Activated CD8-positive, alpha-beta memory T cell treated with anti-CD3 and anti-CD28 coated beads, Interleukin-2, amount 50 U/mL, for 24 hours (primary cell): ENCODE measurements around the gene PTCD1.
"Not testable (repeated sequence)": the region's sequence is repeated elsewhere in the genome, so short reads cannot be mapped to it uniquely, and the experiment has no call there.

ENCODE experiments used
- DNase-seq: peaks from one replicate; pipeline ENCODE4 v3.0.0-alpha.2; 2020; ENCODE audit errors: extremely low read depth

Gene PTCD1

GRCh38 chr7:99387912-99388311 lies 50.7 kb downstream of the PTCD1 start:
- DNase-seq: no peak

- not testable (repeated sequence) for DNase-seq
These were observed 51.4 kb downstream of the PTCD1 start for GRCh38 chr7:99387239-99387635.

- DNase-seq: no peak
These were observed 51.9 kb downstream of the PTCD1 start for GRCh38 chr7:99386584-99387238.

GRCh38 chr7:99385564-99385963 lies 53.0 kb downstream of the PTCD1 start:
- DNase-seq: no peak

GRCh38 chr7:99384523-99384922 lies 54.1 kb downstream of the PTCD1 start:
- no peak for DNase-seq

- no peak for DNase-seq
These were observed 54.7 kb downstream of the PTCD1 start for GRCh38 chr7:99383791-99384370.

- no peak for DNase-seq
These were observed 55.4 kb downstream of the PTCD1 start for GRCh38 chr7:99383203-99383602.

- DNase-seq: no peak
These were observed 56.9 kb downstream of the PTCD1 start for GRCh38 chr7:99381664-99382075.

GRCh38 chr7:99380823-99381663 lies 57.6 kb downstream of the PTCD1 start:
- DNase-seq: peak; percentile 82

- DNase-seq: no peak
These were observed 58.4 kb downstream of the PTCD1 start for GRCh38 chr7:99380032-99380822.

GRCh38 chr7:99379693-99380031 lies 58.9 kb downstream of the PTCD1 start:
- DNase-seq: not testable (repeated sequence)

- no peak for DNase-seq
These were observed 59.5 kb downstream of the PTCD1 start for GRCh38 chr7:99379043-99379577.

- DNase-seq: no peak
These were observed 63.4 kb downstream of the PTCD1 start for GRCh38 chr7:99375070-99375807.

- no peak for DNase-seq
These were observed 64.2 kb downstream of the PTCD1 start, which contains the start of gene ARPC1B for GRCh38 chr7:99374111-99375064. Gene ARPC1B (plus strand): TSS chr7:99374730. CDS start chr7:99385715, 10,985 bp downstream.

GRCh38 chr7:99373091-99374066 lies 65.2 kb downstream of the PTCD1 start:
- no peak for DNase-seq

GRCh38 chr7:99372275-99373090 lies 66.1 kb downstream of the PTCD1 start:
- no peak for DNase-seq

- DNase-seq: no peak
These were observed 67.2 kb downstream of the PTCD1 start for GRCh38 chr7:99371376-99371920.
